Measurements from ENCODE around the gene TLX2.

DNA sequence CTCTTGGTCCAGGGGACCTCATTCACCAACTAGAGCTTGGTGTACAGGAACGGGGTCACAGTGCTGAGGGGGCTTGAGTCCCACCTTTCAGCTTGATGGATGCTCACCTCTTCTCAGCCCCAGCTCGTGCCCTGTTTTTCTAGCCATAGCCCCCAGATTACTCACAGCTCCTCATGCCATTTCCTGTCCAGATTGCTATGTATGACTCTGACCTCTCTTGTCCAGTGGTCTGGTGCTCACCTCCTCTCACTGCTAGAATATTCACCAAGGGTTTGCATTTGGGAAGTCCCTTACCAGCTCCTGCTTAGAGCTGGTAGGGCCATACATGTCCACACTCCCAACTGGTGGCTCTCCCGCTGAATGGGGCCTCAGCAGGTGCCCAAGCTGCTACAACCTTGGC lies 20.7 kb upstream of the TLX2 start:
- TF ChIP-seq, protein P1, sequence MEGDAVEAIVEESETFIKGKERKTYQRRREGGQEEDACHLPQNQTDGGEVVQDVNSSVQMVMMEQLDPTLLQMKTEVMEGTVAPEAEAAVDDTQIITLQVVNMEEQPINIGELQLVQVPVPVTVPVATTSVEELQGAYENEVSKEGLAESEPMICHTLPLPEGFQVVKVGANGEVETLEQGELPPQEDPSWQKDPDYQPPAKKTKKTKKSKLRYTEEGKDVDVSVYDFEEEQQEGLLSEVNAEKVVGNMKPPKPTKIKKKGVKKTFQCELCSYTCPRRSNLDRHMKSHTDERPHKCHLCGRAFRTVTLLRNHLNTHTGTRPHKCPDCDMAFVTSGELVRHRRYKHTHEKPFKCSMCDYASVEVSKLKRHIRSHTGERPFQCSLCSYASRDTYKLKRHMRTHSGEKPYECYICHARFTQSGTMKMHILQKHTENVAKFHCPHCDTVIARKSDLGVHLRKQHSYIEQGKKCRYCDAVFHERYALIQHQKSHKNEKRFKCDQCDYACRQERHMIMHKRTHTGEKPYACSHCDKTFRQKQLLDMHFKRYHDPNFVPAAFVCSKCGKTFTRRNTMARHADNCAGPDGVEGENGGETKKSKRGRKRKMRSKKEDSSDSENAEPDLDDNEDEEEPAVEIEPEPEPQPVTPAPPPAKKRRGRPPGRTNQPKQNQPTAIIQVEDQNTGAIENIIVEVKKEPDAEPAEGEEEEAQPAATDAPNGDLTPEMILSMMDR (IDR thresholded peaks at IDR 0.05; ENCODE audit: control extremely low read depth in 1 of 3, insufficient read depth in 1 of 3, low read depth in 1 of 3, low read length in 3 of 3): no peak
- TF ChIP-seq POLR2A (IDR thresholded peaks at IDR 0.05; ENCODE audit: control extremely low read depth in 1 of 2, low read depth in 2 of 2, low read length in 2 of 2) (no peak), RXRA (IDR thresholded peaks at IDR 0.05; ENCODE audit: insufficient read depth, low read depth, low read length) (no peak), CHD2 (IDR thresholded peaks at IDR 0.05; ENCODE audit: low read length) (no peak), SIN3A (conservative IDR thresholded peaks at IDR 0.05 in 1 of 2, IDR thresholded peaks at IDR 0.05 in 1 of 2; ENCODE audit: low read depth in 1 of 2, low read length in 2 of 2) (no peak), ZNF274 (IDR thresholded peaks at IDR 0.05; ENCODE audit: borderline replicate concordance, extremely low read depth, low read length) (no peak), TAF1 (IDR thresholded peaks at IDR 0.05; ENCODE audit: low read depth, low read length) (no peak), MAFK (IDR thresholded peaks at IDR 0.05; ENCODE audit: low read depth, low read length) (no peak), RNF2 (IDR thresholded peaks at IDR 0.05; ENCODE audit: borderline replicate concordance, low read depth, low read length, missing control alignments, poor library complexity, severe bottlenecking) (no peak), JUND (IDR thresholded peaks at IDR 0.05; ENCODE audit: low read length) (no peak), EZH2 (IDR thresholded peaks at IDR 0.05; ENCODE audit: low read depth, low read length, severe bottlenecking) (no peak)
- TF ChIP-seq, protein P2, sequence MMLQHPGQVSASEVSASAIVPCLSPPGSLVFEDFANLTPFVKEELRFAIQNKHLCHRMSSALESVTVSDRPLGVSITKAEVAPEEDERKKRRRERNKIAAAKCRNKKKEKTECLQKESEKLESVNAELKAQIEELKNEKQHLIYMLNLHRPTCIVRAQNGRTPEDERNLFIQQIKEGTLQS (IDR thresholded peaks at IDR 0.05; ENCODE audit: insufficient read depth, low read depth, low read length): no peak
- TF ChIP-seq, protein P3, sequence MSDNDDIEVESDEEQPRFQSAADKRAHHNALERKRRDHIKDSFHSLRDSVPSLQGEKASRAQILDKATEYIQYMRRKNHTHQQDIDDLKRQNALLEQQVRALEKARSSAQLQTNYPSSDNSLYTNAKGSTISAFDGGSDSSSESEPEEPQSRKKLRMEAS (IDR thresholded peaks at IDR 0.05): no peak

Measured in H1 (cell line).